Measurements from ENCODE around the gene PRKCE.

PRKCE gene

GRCh38 chr2:46120792-46121555, 469.5 kb downstream of the PRKCE start:
- no peak for DNase-seq (ENCODE audit: low read depth)

DNA sequence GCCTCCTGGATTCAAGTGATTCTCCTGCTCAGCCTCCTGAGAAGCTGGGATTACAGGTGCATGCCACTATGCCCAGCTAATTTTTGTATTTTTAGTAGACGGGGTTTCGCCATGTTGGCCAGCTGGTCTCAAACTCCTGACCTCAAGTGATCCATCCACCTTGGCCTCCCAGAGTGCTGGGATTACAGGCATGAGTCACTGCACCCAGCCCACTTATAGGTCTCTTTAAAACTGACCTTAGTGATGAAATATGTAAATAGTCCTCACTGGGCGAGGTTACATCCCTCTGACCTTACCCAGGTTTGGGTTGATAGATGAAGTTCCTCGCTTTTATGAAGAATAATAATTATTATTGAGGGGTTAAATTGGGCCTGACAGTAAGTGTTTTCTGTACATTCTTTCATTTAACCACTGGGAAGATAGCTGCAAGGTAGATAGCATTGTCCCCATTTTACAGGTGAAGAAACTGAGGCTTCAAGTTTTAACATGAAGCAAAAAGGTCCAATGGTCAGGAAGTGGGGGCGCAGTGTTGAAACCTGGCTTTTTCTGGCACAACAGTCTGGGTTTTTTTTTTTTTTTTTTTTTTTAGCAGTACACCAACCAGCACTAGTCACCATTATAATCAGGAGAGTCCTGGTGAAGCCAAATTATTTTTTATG, 471.0 kb downstream of the PRKCE start:
- DNase-seq (ENCODE audit: low read depth): no peak

GRCh38 chr2:46123013-46123412, 471.5 kb downstream of the PRKCE start:
- DNase-seq (ENCODE audit: low read depth): no peak

DNA sequence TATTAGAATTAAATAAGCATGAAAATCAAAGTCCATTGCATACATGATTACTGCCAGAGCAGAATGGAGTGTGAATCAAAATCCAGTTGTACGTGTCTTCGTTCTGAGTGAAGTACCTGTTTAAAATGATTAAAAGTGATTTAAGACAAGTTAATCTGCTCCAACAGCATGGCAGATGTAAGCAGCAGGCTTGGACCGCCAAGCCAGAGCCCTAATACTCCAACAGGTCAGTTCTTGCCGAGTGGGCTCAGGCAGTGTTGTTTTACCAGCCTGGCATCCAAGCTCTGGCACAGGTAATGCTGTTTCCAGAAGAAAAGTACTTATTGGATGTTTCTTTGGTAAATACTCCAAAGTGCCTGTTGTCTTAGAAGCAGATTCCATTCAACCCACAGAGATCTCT, 474.3 kb downstream of the PRKCE start:
- no peak for DNase-seq (ENCODE audit: low read depth)

DNA sequence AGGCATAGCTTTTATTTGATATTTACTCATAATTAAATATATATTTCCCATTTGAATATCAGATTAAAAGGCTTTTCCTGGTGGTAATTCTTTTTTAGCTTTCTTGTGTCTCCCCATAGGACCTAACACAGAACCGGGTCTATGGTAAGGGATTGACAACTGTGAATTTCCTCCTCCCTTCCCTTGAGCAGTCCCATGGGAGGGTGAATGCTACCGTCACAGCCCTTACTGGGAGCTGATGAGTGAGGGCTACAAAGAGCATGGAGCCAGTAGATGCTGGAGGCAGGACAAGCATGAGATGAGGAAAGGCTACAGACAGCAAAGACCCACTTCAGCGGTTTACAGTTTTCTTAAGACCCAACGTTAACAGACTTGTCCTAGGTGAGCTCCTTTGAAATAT, 475.1 kb downstream of the PRKCE start:
- no peak for DNase-seq (ENCODE audit: low read depth)

DNA sequence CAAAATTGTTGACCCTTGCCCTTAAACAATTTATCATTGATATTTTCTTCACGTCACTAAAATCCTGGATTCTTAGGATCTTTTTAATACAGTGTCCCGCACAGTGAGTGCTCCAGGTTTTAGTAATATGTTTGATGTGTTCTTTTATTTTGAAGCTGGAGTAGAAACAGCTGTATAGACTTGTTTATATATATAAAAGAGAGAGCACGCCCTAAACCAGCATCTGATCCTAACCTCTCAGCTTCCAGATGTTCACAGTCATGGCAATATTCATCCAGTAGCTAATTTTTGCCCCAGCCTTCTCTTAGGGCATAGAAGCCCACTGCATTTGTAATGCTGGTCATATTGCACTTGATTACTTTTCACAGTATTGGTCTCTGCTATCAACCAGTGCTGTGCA, 475.7 kb downstream of the PRKCE start:
- DNase-seq (ENCODE audit: low read depth): no peak

DNA sequence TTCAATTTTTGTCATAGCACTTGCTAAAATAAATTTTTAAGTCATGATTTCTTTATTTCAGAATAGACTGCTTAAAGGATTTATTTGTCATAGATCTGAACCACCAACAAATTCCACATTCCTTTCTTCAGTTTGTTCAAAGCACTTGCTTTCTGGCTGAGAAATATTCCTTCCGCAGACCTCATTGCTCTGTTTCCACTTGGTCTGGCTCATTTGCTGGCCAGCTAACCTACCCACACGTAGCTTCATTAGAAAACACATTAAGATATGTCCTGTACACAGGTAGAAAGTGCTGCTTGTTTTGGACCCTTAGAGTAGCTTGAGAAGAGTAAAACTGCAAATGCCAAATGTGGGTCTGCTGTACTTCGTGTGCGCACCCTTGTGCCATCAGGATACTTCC, 479.0 kb downstream of the PRKCE start:
- no peak for DNase-seq (ENCODE audit: low read depth)

DNA sequence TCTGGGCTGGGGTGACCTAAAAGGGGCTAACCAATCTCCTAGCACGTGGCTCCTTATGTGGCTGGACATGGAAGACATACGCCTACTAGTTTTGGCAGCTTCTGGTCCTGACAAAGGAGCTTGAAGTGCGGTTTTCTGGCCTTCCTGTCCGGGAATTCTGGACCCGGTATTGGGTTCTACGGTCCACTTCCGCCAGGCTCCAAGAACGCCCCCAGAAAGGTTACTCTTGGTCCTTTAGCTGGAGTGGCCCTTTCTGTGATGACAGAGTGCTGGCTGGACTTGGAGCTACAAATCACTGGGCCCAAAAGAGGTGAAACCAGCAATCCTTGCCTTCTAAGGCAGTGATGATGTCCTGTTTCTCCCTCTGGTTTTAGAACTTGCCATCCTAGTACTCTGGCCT, 481.5 kb downstream of the PRKCE start:
- no peak for DNase-seq (ENCODE audit: low read depth)

DNA sequence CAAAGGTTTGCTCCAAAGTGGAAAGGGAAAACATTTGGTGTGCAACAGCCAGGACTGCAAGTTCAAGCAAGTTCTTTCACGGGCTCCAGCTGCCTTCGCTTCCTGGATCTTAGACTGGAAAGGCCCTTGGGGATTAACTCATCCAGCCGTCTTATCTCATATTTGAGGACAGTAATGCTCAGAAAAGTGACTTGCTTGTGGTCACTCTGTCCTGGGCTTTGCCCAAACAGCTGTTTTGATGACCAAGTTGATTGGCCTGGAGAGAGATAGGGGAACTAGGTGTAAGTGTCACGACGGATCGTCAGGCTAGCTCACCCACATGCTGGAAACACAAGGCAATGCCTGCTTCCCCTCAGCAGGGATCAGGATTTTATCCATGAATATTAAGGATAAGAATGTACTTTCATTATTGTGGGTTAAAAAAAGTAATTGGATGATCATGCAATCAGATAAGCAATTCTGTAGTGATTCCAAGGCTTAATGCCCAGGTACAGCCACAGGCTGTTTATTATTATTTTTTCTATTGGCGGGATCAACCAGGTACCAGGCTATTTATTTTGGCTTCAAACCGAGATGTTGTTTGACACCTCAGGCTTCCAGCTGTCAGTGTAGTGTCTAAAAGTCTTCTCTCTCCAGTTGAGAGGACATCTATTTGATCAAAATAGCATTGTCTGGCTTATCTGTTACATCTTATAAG, 483.2 kb downstream of the PRKCE start:
- DNase-seq (ENCODE audit: low read depth): no peak

GRCh38 chr2:46135228-46135855, 483.9 kb downstream of the PRKCE start:
- DNase-seq (ENCODE audit: low read depth): no peak

DNA sequence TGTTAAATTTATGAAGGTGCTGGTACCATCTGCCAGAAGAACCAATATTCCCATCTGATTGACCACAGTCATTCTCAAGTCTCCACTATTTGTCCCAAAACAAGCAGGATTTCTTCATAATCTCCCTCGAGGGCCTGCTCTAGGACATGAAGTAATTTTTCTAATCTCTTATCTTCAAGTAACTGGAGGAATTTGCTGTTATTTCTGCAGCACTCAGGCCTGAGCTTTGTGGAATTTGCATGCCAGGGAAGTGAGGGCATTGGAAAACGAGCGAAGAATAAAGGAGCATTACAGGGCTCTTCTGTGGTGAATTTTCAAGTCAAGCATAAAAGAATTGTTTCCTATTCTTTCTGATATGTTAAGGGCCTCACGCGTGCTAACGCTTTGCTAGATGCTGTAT, 484.5 kb downstream of the PRKCE start:
- DNase-seq (ENCODE audit: low read depth): no peak

DNA sequence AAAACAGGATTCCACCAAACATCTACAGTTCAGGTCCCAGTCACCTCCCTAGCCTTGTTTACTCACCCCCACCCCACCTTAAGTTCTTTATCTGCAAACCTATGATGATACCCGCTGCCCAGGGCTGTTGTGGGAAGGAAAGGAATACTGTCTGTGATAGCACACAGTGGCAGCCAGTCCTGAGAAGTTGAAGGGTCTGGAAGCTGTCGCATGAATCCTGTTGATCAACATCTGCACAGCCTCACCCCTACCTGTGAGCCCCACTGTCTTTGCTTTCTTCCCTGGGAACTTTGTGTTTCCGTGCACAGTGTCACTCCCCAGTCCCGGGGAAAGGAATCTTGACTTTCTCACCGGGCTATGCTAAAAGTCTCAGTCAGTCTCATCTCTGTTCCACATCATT, 485.0 kb downstream of the PRKCE start:
- no peak for DNase-seq (ENCODE audit: low read depth)

GRCh38 chr2:46136953-46137352, 485.5 kb downstream of the PRKCE start:
- DNase-seq (ENCODE audit: low read depth): no peak

DNA sequence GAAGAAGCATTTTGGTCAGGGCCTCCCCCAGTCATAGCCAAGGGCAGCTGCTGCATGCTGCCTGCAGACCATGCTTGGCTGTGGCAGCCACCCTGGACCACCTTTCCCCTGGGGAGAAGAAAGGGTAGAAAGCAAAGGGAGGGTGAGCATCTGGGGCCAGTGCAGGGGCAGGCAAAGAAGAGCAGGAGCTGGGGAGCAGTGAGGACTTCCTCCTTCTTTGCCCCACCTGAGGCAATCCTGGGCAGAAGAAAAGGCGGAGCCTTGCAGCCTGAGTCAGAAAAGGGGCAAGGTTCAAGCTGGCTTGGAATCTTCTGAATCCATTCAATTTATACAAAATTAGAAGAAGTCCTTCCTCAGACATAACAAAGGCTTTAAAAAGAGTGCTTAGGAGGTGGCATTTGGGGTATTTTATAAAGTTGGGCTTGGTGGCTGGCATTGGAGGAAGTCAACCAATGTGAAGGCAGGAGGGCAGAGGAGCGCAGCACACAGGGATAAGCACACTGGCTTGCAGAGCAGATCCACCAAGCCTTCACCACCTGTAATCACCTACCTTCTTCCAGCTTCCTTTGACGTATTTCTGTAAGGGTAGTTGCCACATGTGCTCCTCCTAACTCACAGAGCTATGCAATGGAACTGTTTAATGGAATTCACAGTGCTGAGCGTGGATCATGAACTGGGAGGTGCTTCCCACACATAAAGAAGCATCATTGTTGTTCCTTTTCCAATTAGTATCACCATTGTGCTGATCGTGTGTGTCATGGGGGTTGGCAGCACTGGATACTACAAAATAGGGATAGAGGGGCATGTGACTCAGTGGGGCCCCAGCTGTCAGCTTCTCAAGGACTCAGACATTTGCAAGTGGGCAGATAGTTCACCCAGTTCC, 491.3 kb downstream of the PRKCE start:
- DNase-seq (ENCODE audit: low read depth): no peak

DNA sequence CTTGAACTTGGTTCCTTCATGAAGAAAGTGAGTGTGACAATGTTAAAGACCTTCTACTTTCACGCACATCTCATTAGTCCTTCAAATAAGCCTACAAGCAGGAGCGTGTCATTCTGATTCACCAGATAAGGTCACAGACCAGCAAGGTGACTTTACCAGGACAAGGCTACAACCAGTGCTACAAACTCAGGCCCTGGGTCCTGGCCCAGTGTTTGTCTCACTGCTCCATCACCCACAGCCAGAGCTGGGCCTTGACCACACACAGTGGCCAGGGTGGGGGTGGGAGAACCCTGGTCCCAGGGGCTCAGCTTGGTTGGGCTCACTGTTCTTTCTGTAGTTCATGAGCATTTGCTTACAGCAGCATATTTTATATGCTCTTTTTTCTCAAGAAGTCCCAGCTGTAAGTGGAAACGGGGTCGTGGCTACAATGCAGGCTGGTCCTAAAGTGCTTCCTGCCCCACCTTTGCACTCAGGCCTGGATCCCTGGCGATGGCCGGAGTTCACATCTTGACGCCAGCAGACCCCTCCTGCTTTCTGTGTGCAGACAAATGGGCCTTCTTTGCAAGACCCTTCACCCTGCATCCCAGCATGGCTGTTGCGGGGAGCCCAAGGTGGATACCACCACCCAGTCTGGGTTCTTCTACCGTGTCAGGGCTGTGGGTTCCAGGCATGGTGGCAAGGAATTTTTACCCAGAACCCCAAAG, 492.1 kb downstream of the PRKCE start:
- DNase-seq (ENCODE audit: low read depth): no peak

- DNase-seq (ENCODE audit: low read depth): no peak
Measured at GRCh38 chr2:46144133-46144800, 492.8 kb downstream of the PRKCE start.

DNA sequence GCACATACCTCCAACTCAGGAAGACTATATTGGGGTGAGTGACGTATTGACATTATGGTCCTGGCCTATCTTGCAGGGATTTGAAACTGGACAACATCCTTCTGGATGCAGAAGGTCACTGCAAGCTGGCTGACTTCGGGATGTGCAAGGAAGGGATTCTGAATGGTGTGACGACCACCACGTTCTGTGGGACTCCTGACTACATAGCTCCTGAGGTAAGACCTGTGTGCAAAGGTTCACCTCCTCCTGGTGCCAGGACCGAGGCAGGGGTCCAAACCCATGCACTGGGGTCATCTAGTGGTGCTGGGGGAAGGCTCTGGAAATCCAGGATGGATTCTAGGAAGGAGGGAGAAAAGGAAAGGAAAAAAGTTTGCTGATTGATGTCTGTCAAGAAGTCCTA, 493.5 kb downstream of the PRKCE start:
- DNase-seq (ENCODE audit: low read depth): no peak

DNA sequence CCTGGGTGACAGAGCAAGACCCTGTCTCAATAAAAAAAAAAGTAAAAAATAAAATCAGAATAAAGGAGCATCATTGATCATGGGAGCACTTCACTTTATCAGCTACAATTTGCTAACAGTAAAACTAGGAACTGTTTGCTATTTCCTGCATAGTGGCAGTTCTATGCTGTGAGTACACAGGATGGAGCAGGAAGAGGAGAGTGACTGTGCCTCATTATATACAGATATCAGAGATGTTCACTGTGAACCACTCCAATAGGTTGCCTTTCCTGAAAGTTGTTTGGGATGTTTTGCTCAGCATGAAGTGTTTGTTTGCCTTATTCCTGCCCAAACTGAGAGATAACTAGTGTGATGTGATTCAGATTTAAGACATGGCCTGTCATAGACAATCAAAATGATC, 494.4 kb downstream of the PRKCE start:
- DNase-seq (ENCODE audit: low read depth): no peak

- DNase-seq (ENCODE audit: low read depth): no peak
Measured at GRCh38 chr2:46146866-46147502, 495.5 kb downstream of the PRKCE start.
